Epidermal melanocyte (primary cell): Measurements from ENCODE around the gene SH3BP4.

Experiments used
- DNase-seq: peaks from one replicate; pipeline ENCODE4 v3.0.0; 2011; ENCODE audit warnings: low spot score; ENCODE audit not compliant: insufficient read length

SH3BP4 gene

GRCh38 chr2:234996069-234996940, 44.5 kb downstream of the SH3BP4 start:
- DNase-seq, result peak; percentile 28

- DNase-seq, result no peak
These were observed 45.1 kb downstream of the SH3BP4 start for GRCh38 chr2:234996941-234997270.

GRCh38 chr2:234997389-234997788, 45.6 kb downstream of the SH3BP4 start:
- DNase-seq, result no peak

- no peak for DNase-seq
These were observed 46.8 kb downstream of the SH3BP4 start for GRCh38 chr2:234998404-234999211.

GRCh38 chr2:234999740-235000425, 48.1 kb downstream of the SH3BP4 start:
- no peak for DNase-seq

- no peak for DNase-seq
These were observed 48.8 kb downstream of the SH3BP4 start for GRCh38 chr2:235000426-235001236.

GRCh38 chr2:235001237-235002133, 49.7 kb downstream of the SH3BP4 start:
- no peak for DNase-seq

- no peak for DNase-seq
These were observed 50.6 kb downstream of the SH3BP4 start for GRCh38 chr2:235002198-235003095.

GRCh38 chr2:235003096-235003775, 51.4 kb downstream of the SH3BP4 start:
- DNase-seq, result no peak

GRCh38 chr2:235004329-235004903, 52.6 kb downstream of the SH3BP4 start:
- no peak for DNase-seq

GRCh38 chr2:235005023-235005422, 53.2 kb downstream of the SH3BP4 start:
- no peak for DNase-seq

GRCh38 chr2:235005603-235006259, 53.9 kb downstream of the SH3BP4 start:
- no peak for DNase-seq

- no peak for DNase-seq
These were observed 54.6 kb downstream of the SH3BP4 start for GRCh38 chr2:235006461-235006860.

GRCh38 chr2:235006986-235007385, 55.2 kb downstream of the SH3BP4 start:
- DNase-seq, result no peak

GRCh38 chr2:235007664-235008457, 56.0 kb downstream of the SH3BP4 start:
- DNase-seq, result no peak

GRCh38 chr2:235008584-235009044, 56.8 kb downstream of the SH3BP4 start:
- no peak for DNase-seq

- no peak for DNase-seq
These were observed 57.3 kb downstream of the SH3BP4 start for GRCh38 chr2:235009081-235009480.
